AG04450 (cell line): ENCODE data around the gene KCNMA1. TPM values are rescaled to one million over a fixed set of nuclear protein-coding genes. Genes with fewer than 3 reads are reported as not detected.

Experiments used
- CTCF ChIA-PET: fragments of 300-600, 350-600 bp; formaldehyde crosslinking; extraction: SDS; loops from one replicate; lab custom pipeline; 2022; ENCODE audit warnings: antibody characterized with exemption, inconsistent platforms; lab: Charles Lee
- POLR2A ChIA-PET: fragments of 350-600 bp; formaldehyde crosslinking; extraction: SDS; loops from one replicate; lab custom pipeline; 2021; ENCODE audit warnings: antibody characterized with exemption, inconsistent platforms; lab: Yijun Ruan, JAX
- DNase-seq: peaks from one replicate; pipeline ENCODE4 v3.0.0-alpha.2; 2011; ENCODE audit warnings: low read depth, low spot score
- H3K27ac ChIP-seq: one replicate; pipeline ENCODE4 v1.5.1; 2012; ENCODE audit warnings: low read depth, low read length, control low read depth
- H3K27me3 ChIP-seq: one replicate; pipeline ENCODE4 v1.6.0; 2012; ENCODE audit warnings: low read length; ENCODE audit not compliant: control insufficient read depth, insufficient read depth
- H3K4me3 ChIP-seq: 2 replicates; pipeline ENCODE4 v1.5.1; 2011; ENCODE audit warnings: mild to moderate bottlenecking, low read depth, low read length, control low read depth
- H3K9me3 ChIP-seq: 2 replicates; pipeline ENCODE4 v1.5.1; 2012; ENCODE audit warnings: low read length; ENCODE audit not compliant: control insufficient read depth, insufficient read depth
- polyA plus RNA-seq: library from polyadenylated mRNA; depleted of rRNA; stranded (reverse); fragments of >200 nt; gene quantifications from 2 replicates; pipeline ENCODE4 v1.2.3, GENCODE V29; 2011
- TF ChIP-seq, protein P1 (sequence below): IDR thresholded peaks from 2 replicates; pipeline ENCODE4 v1.5.1; 2011; ENCODE audit warnings: low read depth, low read length, control low read depth, inconsistent platforms

The KCNMA1 gene
- polyA plus RNA-seq, 1 experiment, result 58.8 TPM

DNA sequence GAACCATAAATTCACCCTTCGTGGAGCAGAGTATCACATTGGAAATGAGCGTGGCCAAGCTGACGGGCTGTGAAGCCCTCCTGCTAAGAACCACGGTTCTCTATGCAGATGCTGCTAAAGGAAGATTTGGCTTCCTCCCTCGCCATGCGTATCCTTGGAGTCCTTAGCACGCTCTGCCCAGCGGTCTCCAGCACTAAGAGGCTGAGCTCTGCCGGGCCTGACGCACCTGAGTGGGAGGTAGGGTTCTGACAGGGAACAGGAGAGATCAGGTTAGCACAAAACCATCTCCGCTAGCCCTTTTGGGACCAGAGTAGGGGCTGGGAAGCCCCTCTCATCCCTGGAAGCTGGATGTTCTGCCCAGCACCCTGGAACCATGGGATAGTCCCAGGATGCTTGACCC is 225.8 kb downstream of the KCNMA1 start:
- Histone ChIP-seq H3K27ac (no peak overlapping the region), H3K27me3 (no peaks in the 10 kb centered on the region), H3K9me3 (no peaks in the 10 kb centered on the region), H3K4me3 (no peak overlapping the region)
- ChIA-PET POLR2A (no interaction called here), CTCF (interaction anchor here (0.8 kb wide), 1 partner anchor 246 kb away, joined by 4 read pairs; no protein-coding TSS in a partner anchor)
- DNase-seq, result no peak
- TF ChIP-seq, protein P1, sequence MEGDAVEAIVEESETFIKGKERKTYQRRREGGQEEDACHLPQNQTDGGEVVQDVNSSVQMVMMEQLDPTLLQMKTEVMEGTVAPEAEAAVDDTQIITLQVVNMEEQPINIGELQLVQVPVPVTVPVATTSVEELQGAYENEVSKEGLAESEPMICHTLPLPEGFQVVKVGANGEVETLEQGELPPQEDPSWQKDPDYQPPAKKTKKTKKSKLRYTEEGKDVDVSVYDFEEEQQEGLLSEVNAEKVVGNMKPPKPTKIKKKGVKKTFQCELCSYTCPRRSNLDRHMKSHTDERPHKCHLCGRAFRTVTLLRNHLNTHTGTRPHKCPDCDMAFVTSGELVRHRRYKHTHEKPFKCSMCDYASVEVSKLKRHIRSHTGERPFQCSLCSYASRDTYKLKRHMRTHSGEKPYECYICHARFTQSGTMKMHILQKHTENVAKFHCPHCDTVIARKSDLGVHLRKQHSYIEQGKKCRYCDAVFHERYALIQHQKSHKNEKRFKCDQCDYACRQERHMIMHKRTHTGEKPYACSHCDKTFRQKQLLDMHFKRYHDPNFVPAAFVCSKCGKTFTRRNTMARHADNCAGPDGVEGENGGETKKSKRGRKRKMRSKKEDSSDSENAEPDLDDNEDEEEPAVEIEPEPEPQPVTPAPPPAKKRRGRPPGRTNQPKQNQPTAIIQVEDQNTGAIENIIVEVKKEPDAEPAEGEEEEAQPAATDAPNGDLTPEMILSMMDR, result no peak

DNA sequence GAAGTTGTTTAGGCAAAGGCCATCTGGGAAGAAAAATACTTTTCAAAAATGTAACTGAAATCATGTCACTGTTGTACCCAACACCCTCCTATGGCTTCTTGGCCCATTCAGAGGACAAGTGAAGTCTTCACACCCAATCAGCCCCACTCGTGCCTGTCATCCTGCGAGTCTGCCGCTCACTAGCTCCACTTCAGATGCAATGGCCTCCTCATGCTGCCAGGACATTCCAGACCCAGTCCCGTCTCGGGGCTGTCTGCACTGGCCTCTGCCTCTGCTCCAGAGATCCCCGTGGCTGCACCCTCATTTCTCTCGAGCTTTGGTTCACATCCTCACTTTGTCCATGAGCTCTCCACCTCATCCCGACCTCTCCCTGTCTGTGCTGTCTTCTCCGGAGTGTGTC is 227.1 kb downstream of the KCNMA1 start:
- H3K27ac ChIP-seq, result no peak overlapping the region
- no peak for DNase-seq
- no peak overlapping the region for H3K4me3 ChIP-seq
- POLR2A ChIA-PET, result no interaction called here
- no peaks in the 10 kb centered on the region for H3K27me3 ChIP-seq
- CTCF ChIA-PET, result interaction anchor here (1.0 kb wide), 1 partner anchor 233 kb away, joined by 3 read pairs; no protein-coding TSS in a partner anchor
- H3K9me3 ChIP-seq, result no peaks in the 10 kb centered on the region
- TF ChIP-seq, protein P1, result no peak

DNA sequence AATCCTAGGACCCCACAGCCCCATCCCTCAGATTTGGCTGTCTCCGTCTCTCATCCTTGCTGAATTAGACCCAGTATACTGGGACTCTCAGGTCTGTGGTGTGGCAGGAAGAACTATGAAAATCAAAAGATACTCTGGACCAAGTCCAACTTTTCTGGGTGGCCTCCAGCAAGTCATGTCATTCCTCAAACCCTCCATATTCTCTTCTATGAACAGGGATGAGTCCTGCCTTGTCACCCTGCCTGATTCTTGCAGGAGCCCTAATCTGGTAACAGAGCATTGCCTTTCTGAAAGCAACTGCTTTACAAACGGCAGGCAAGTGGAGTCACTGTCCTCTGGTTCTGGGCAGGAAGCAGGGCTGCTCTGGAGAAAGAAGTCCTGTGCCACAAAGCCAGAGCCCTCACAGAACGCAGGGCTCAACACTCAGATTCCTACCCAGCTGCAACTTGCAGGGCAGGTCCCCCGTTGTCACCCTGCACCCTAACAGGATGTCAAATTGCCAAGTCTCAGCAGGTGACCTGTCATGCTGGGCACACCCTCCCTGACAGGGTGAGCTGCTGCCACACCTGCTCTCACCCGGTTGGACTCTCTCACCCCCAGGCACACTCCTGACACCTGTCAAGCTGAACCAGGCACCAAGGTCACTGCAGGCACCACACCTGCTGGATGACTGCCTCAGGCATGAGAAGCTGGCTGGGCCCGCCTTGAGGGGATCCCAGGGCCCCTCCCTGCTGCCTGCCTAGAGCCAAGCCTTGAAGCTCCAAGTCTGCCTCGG is 227.7 kb downstream of the KCNMA1 start:
- H3K27ac ChIP-seq, result no peak overlapping the region
- no peak for DNase-seq
- POLR2A ChIA-PET, result no interaction called here
- CTCF ChIA-PET, result interaction anchor here (1.0 kb wide), 1 partner anchor 234 kb away, joined by 3 read pairs; no protein-coding TSS in a partner anchor
- TF ChIP-seq, protein P1, result no peak
- H3K9me3 ChIP-seq, result no peaks in the 10 kb centered on the region
- H3K27me3 ChIP-seq, result no peaks in the 10 kb centered on the region
- no peak overlapping the region for H3K4me3 ChIP-seq

DNA sequence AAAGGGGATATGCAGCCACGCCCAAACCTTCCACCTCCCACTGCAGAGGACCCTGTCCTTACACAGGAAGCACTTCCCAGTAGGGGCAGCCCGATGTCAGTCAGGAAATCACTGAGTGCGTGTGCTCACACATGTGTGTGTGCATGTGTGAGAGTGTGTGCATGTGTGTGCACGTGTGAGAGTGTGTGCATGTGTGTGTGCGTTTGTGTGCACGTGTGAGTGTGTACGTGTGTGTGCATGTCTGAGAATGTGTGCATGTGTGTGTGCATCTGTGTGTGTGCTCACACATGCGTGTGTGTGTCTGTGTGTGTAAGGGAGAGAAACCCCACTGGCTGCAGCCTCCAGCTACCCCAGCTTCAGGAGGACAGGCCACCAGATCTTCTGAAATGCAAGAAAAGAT is 229.3 kb downstream of the KCNMA1 start:
- CTCF ChIA-PET, result no interaction called here
- POLR2A ChIA-PET, result no interaction called here
- TF ChIP-seq, protein P1, result no peak

DNA sequence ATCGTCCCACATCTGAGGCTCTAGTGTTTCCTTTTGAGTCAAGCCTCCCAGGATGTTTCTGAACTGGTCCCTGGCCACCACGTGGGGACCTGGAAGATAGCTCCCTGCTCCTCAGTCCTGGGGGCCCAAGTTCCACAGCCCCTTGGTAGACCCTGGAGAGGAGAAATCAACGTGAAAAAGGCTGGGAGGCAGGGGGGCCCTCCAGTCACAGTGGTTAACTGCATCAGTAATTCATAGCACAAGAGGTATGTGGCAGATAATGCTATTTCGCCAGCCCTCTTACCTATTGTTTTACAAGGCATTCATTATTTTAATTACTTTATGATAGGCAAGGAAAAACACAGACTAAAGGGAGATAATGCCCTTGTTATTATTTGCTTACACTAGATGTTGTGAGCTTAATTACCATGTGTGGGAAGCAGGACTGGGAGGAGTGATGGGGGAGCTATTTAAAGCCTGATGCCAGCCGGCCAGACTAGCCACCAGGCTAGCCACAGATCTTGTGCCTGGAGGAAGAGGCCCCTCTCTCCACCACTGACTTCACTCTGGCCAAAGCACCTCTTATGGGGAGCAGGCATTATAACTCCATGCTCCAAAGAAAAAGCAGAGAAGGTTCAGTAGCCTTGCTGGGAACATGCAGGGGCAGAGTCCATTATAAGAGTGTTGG is 230.7 kb downstream of the KCNMA1 start:
- CTCF ChIA-PET, result interaction anchor here (1.3 to 1.6 kb wide), 3 partner anchors 12 to 233 kb away, joined by 3 to 5 read pairs (median 4); no protein-coding TSS in a partner anchor
- no peaks in the 10 kb centered on the region for H3K27me3 ChIP-seq

More for the DNA sequence above, 229.3 kb downstream of the KCNMA1 start:
- Histone ChIP-seq H3K9me3 (no peaks in the 10 kb centered on the region), H3K4me3 (no peak overlapping the region), H3K27ac (no peak overlapping the region), H3K27me3 (no peaks in the 10 kb centered on the region)
- DNase-seq, result no peak

More for the DNA sequence above, 230.7 kb downstream of the KCNMA1 start:
- Histone ChIP-seq H3K9me3 (no peaks in the 10 kb centered on the region), H3K4me3 (no peak overlapping the region), H3K27ac (no peak overlapping the region)
- POLR2A ChIA-PET, result no interaction called here
- TF ChIP-seq, protein P1, result no peak
- DNase-seq, result no peak
